Activated gamma-delta T cell treated with Interleukin-2 at 50 U/mL for 16 hours (primary cell): Measurements from ENCODE around the gene TGFBRAP1.
"Not testable (repeated sequence)": the region's sequence is repeated elsewhere in the genome, so short reads cannot be mapped to it uniquely, and the experiment has no call there.

Experiments
- DNase-seq: peaks from one replicate; pipeline ENCODE4 v3.0.0-alpha.2; 2020

Gene TGFBRAP1

GRCh38 chr2:105344704-105345345 is 15.3 kb upstream of the TGFBRAP1 start:
- no peak for DNase-seq

- no peak for DNase-seq
Measured at GRCh38 chr2:105339414-105339813, 9.9 kb upstream of the TGFBRAP1 start.

GRCh38 chr2:105338020-105338385 is 8.5 kb upstream of the TGFBRAP1 start:
- DNase-seq, result no peak

GRCh38 chr2:105337122-105338019 is 7.8 kb upstream of the TGFBRAP1 start, which contains the start of gene C2orf49:
Gene C2orf49, plus strand, starts transcription at chr2:105337540. Its CDS starts 48 bp downstream, at chr2:105337588.
- peak; percentile 85 for DNase-seq

GRCh38 chr2:105336786-105337121 is 7.2 kb upstream of the TGFBRAP1 start:
- DNase-seq, result no peak

GRCh38 chr2:105335469-105335868 is 5.9 kb upstream of the TGFBRAP1 start:
- DNase-seq, result no peak

GRCh38 chr2:105334211-105334610 is 4.7 kb upstream of the TGFBRAP1 start:
- no peak for DNase-seq

- DNase-seq, result no peak
Measured at GRCh38 chr2:105330681-105331375, 1.3 kb upstream of the TGFBRAP1 start.

- DNase-seq, result peak; percentile 21
Measured at GRCh38 chr2:105329197-105329554, 359 bp downstream of the TGFBRAP1 start.

GRCh38 chr2:105328281-105329196 is 996 bp downstream of the TGFBRAP1 start:
- DNase-seq, result peak; percentile 17

- no peak for DNase-seq
Measured at GRCh38 chr2:105327690-105328089, 1.8 kb downstream of the TGFBRAP1 start.

- DNase-seq, result not testable (repeated sequence)
Measured at GRCh38 chr2:105327271-105327670, 2.3 kb downstream of the TGFBRAP1 start.

- DNase-seq, result no peak
Measured at GRCh38 chr2:105325389-105325963, 4.1 kb downstream of the TGFBRAP1 start.

- DNase-seq, result no peak
Measured at GRCh38 chr2:105324732-105325131, 4.8 kb downstream of the TGFBRAP1 start.

GRCh38 chr2:105324101-105324500 is 5.4 kb downstream of the TGFBRAP1 start:
- DNase-seq, result no peak

- DNase-seq, result no peak
Measured at GRCh38 chr2:105323111-105323510, 6.4 kb downstream of the TGFBRAP1 start.

- DNase-seq, result no peak
Measured at GRCh38 chr2:105321875-105322646, 7.5 kb downstream of the TGFBRAP1 start.

- no peak for DNase-seq
Measured at GRCh38 chr2:105320651-105321215, 8.8 kb downstream of the TGFBRAP1 start.

GRCh38 chr2:105317937-105318336 is 11.6 kb downstream of the TGFBRAP1 start:
- no peak for DNase-seq

- DNase-seq, result no peak
Measured at GRCh38 chr2:105315314-105315713, 14.2 kb downstream of the TGFBRAP1 start.

GRCh38 chr2:105313877-105314276 is 15.7 kb downstream of the TGFBRAP1 start:
- no peak for DNase-seq
